GM23338 (cell line): Measurements from ENCODE around the gene FAM47E. TPM values are rescaled to one million over a fixed set of nuclear protein-coding genes. Genes with fewer than 3 reads are reported as not detected.

ENCODE experiments used
- ATAC-seq: fragments of 200-7000 bp; cut with Tn5 transposase; 3 replicates; pipeline ENCODE4 v1.9.1; 2020
- DNase-seq: peaks from one replicate; pipeline ENCODE4 v3.0.0-alpha.2; 2015; ENCODE audit warnings: low spot score
- H2AFZ ChIP-seq: fragments of 200-600 bp; sonication (generic); 2 replicates; pipeline ENCODE4 v1.8.0; 2016; ENCODE audit warnings: antibody characterized with exemption, mild to moderate bottlenecking, moderate library complexity
- H3F3A ChIP-seq: fragments of 200-600 bp; sonication (generic); replicated peaks from 2 replicates; pipeline ENCODE4 v1.8.0; 2017; ENCODE audit warnings: antibody characterized with exemption, mixed run types, low read depth
- H3K27ac ChIP-seq: fragments of 200-600 bp; sonication (generic); 2 replicates; pipeline ENCODE4 v1.6.1; 2016; ENCODE audit warnings: low read depth
- H3K27me3 ChIP-seq: fragments of 200-600 bp; sonication (generic); 2 replicates; pipeline ENCODE4 v1.8.0; 2016; ENCODE audit warnings: mild to moderate bottlenecking, mixed run types, moderate library complexity; ENCODE audit not compliant: insufficient read depth
- H3K36me3 ChIP-seq: fragments of 200-600 bp; sonication (generic); 2 replicates; pipeline ENCODE4 v1.8.0; 2016; ENCODE audit warnings: mild to moderate bottlenecking; ENCODE audit not compliant: insufficient read depth
- H3K4me1 ChIP-seq: fragments of 200-600 bp; sonication (generic); 2 replicates; pipeline ENCODE4 v1.8.0; 2016; ENCODE audit warnings: mild to moderate bottlenecking, moderate library complexity; ENCODE audit not compliant: insufficient read depth
- H3K4me2 ChIP-seq: fragments of 200-600 bp; sonication (generic); 2 replicates; pipeline ENCODE4 v1.7.1; 2017; ENCODE audit warnings: mixed run types
- H3K4me3 ChIP-seq: fragments of 200-600 bp; sonication (generic); 2 replicates; pipeline ENCODE4 v1.6.1; 2016; ENCODE audit warnings: mixed run types
- H3K79me2 ChIP-seq: fragments of 200-600 bp; sonication (generic); replicated peaks from 2 replicates; pipeline ENCODE4 v1.8.0; 2017; ENCODE audit warnings: mild to moderate bottlenecking; ENCODE audit not compliant: insufficient read depth
- H3K9me2 ChIP-seq: fragments of 200-600 bp; sonication (generic); 2 replicates; pipeline ENCODE4 v1.8.0; 2017; ENCODE audit not compliant: insufficient read depth
- H4K20me1 ChIP-seq: fragments of 200-600 bp; sonication (generic); replicated peaks from 2 replicates; pipeline ENCODE4 v1.8.0; 2017; ENCODE audit warnings: mild to moderate bottlenecking; ENCODE audit not compliant: insufficient read depth
- H3K27ac Mint-ChIP-seq: 2 replicates; pipeline ENCODE4 v1.8.0; 2020; ENCODE audit warnings: inconsistent platforms, mild to moderate bottlenecking, moderate library complexity, mixed read lengths
- H3K27me3 Mint-ChIP-seq: 3 replicates; pipeline ENCODE4 v1.8.0; 2022; ENCODE audit warnings: low read depth, mild to moderate bottlenecking, moderate library complexity, mixed read lengths, inconsistent platforms; ENCODE audit not compliant: insufficient read depth, poor library complexity
- H3K36me3 Mint-ChIP-seq: 3 replicates; pipeline ENCODE4 v1.8.0; 2021; ENCODE audit warnings: low read depth, mild to moderate bottlenecking, inconsistent platforms, moderate library complexity, mixed read lengths
- H3K4me1 Mint-ChIP-seq: 3 replicates; pipeline ENCODE4 v1.8.0; 2020; ENCODE audit warnings: mild to moderate bottlenecking, inconsistent platforms, mixed read lengths
- H3K4me3 Mint-ChIP-seq: 3 replicates; pipeline ENCODE4 v1.8.0; 2021; ENCODE audit warnings: moderate library complexity, mild to moderate bottlenecking, inconsistent platforms, mixed read lengths
- H3K9me3 Mint-ChIP-seq: 3 replicates; pipeline ENCODE4 v1.8.0; 2020; ENCODE audit warnings: moderate library complexity, mild to moderate bottlenecking, inconsistent platforms, mixed read lengths
- CREB1 ChIP-seq: fragments of 250-450 bp; sonication (Bioruptor Pico); IDR thresholded peaks from 2 replicates; pipeline ENCODE4 v1.5.0; 2020; ENCODE audit warnings: low read depth, mild to moderate bottlenecking, moderate library complexity
- EZH2 ChIP-seq: fragments of 200-600 bp; sonication (generic); IDR thresholded peaks from one replicate; pipeline ENCODE4 v1.8.0; 2017; ENCODE audit warnings: antibody characterized with exemption, mild to moderate bottlenecking, low read depth; ENCODE audit not compliant: unreplicated experiment
- EZH2phosphoT487 ChIP-seq: fragments of 200-600 bp; sonication (generic); IDR thresholded peaks from one replicate; pipeline ENCODE4 v1.8.1; 2018; ENCODE audit warnings: antibody characterized with exemption; ENCODE audit not compliant: unreplicated experiment
- JUNB ChIP-seq: IDR thresholded peaks from one replicate; pipeline ENCODE4 v1.6.1; 2016; ENCODE audit warnings: antibody characterized with exemption; ENCODE audit not compliant: unreplicated experiment
- NANOG ChIP-seq: IDR thresholded peaks from 2 replicates; pipeline ENCODE4 v1.6.1; 2016; ENCODE audit warnings: antibody characterized with exemption, borderline replicate concordance
- REST ChIP-seq: IDR thresholded peaks from one replicate; pipeline ENCODE4 v1.6.1; 2018; ENCODE audit warnings: antibody characterized with exemption; ENCODE audit not compliant: unreplicated experiment
- ZNF331 ChIP-seq: fragments of 250-450 bp; sonication (Bioruptor Pico); IDR thresholded peaks from 2 replicates; pipeline ENCODE4 v1.5.0; 2020; ENCODE audit warnings: low read depth, mild to moderate bottlenecking, moderate library complexity
- polyA plus RNA-seq: library from polyadenylated mRNA; unstranded; fragments of >200 nt; fragmentation: Nextera tagmentation; extraction: Ambion mirVana; gene quantifications from 2 replicates; pipeline ENCODE4 v1.2.1, GENCODE V29; 2016
- total RNA-seq: library from RNA; depleted of rRNA; stranded (reverse); fragments of >200 nt; shearing (Covaris generic); gene quantifications from 2 replicates; pipeline ENCODE4 v1.2.3, GENCODE V29; 2014; rRNA removed
- TF ChIP-seq, protein P1 (sequence below): fragments of 250-450 bp; sonication (Bioruptor Pico); IDR thresholded peaks from 2 replicates; pipeline ENCODE4 v1.5.0; 2020; ENCODE audit warnings: mild to moderate bottlenecking, moderate library complexity

Gene FAM47E
- total and polyA plus RNA-seq, 2 experiments from 2014 or later = 0.66 to 2.3 TPM

- H3K27ac Mint-ChIP-seq = no peak overlapping the region
- H3F3A ChIP-seq = no peaks in the 10 kb centered on the region
- H3K4me3 Mint-ChIP-seq = no peak overlapping the region
- no peaks in the 10 kb centered on the region for H3K4me1 ChIP-seq
- no peak overlapping the region for H3K4me2 ChIP-seq
- ATAC-seq = no peak
- H3K79me2 ChIP-seq = no peaks in the 10 kb centered on the region
- H3K27me3 Mint-ChIP-seq = no peaks in the 10 kb centered on the region
- H3K9me2 ChIP-seq = no peaks in the 10 kb centered on the region
- H3K36me3 Mint-ChIP-seq = peaks cover 9% of the 10 kb centered on the region; the same call in 2 of the 3 replicates
- H3K27ac ChIP-seq = no peak overlapping the region
- no peaks in the 10 kb centered on the region for H3K27me3 ChIP-seq
- TF ChIP-seq NANOG = no peak
- no peak for TF ChIP-seq CREB1 (CRISPR knock-in tag)
- no peak for TF ChIP-seq REST
- TF ChIP-seq, protein P1, sequence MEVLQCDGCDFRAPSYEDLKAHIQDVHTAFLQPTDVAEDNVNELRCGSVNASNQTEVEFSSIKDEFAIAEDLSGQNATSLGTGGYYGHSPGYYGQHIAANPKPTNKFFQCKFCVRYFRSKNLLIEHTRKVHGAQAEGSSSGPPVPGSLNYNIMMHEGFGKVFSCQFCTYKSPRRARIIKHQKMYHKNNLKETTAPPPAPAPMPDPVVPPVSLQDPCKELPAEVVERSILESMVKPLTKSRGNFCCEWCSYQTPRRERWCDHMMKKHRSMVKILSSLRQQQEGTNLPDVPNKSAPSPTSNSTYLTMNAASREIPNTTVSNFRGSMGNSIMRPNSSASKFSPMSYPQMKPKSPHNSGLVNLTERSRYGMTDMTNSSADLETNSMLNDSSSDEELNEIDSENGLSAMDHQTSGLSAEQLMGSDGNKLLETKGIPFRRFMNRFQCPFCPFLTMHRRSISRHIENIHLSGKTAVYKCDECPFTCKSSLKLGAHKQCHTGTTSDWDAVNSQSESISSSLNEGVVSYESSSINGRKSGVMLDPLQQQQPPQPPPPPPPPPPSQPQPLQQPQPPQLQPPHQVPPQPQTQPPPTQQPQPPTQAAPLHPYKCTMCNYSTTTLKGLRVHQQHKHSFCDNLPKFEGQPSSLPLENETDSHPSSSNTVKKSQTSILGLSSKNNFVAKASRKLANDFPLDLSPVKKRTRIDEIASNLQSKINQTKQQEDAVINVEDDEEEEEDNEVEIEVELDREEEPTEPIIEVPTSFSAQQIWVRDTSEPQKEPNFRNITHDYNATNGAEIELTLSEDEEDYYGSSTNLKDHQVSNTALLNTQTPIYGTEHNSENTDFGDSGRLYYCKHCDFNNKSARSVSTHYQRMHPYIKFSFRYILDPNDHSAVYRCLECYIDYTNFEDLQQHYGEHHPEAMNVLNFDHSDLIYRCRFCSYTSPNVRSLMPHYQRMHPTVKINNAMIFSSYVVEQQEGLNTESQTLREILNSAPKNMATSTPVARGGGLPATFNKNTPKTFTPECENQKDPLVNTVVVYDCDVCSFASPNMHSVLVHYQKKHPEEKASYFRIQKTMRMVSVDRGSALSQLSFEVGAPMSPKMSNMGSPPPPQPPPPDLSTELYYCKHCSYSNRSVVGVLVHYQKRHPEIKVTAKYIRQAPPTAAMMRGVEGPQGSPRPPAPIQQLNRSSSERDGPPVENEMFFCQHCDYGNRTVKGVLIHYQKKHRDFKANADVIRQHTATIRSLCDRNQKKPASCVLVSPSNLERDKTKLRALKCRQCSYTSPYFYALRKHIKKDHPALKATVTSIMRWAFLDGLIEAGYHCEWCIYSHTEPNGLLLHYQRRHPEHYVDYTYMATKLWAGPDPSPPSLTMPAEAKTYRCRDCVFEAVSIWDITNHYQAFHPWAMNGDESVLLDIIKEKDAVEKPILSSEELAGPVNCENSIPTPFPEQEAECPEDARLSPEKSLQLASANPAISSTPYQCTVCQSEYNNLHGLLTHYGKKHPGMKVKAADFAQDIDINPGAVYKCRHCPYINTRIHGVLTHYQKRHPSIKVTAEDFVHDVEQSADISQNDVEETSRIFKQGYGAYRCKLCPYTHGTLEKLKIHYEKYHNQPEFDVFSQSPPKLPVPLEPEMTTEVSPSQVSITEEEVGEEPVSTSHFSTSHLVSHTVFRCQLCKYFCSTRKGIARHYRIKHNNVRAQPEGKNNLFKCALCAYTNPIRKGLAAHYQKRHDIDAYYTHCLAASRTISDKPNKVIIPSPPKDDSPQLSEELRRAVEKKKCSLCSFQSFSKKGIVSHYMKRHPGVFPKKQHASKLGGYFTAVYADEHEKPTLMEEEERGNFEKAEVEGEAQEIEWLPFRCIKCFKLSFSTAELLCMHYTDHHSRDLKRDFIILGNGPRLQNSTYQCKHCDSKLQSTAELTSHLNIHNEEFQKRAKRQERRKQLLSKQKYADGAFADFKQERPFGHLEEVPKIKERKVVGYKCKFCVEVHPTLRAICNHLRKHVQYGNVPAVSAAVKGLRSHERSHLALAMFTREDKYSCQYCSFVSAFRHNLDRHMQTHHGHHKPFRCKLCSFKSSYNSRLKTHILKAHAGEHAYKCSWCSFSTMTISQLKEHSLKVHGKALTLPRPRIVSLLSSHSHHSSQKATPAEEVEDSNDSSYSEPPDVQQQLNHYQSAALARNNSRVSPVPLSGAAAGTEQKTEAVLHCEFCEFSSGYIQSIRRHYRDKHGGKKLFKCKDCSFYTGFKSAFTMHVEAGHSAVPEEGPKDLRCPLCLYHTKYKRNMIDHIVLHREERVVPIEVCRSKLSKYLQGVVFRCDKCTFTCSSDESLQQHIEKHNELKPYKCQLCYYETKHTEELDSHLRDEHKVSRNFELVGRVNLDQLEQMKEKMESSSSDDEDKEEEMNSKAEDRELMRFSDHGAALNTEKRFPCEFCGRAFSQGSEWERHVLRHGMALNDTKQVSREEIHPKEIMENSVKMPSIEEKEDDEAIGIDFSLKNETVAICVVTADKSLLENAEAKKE (CRISPR knock-in tag) = no peak
- TF ChIP-seq JUNB = no peak
- TF ChIP-seq EZH2phosphoT487 = no peak
- no peak for TF ChIP-seq ZNF331 (CRISPR knock-in tag)
- no peak for TF ChIP-seq EZH2
- H2AFZ ChIP-seq = no peak overlapping the region
- no peaks in the 10 kb centered on the region for H4K20me1 ChIP-seq
- no peak for DNase-seq
- H3K4me1 Mint-ChIP-seq = no peaks in the 10 kb centered on the region
- peaks cover 26% of the 10 kb centered on the region for H3K9me3 Mint-ChIP-seq
- H3K4me3 ChIP-seq = no peak overlapping the region
- H3K36me3 ChIP-seq = 0 out of 2 replicates have a peak, but pooled peaks cover 4% of the 10 kb centered on the region
These were observed 75.0 kb downstream of the FAM47E start for GRCh38 chr4:76326515-76326914.

Other genes with a start within 250 kb of the FAM47E start
- gene CXCL9, start 244.2 kb upstream of the FAM47E start, total RNA-seq = not detected in 2 replicates
- not detected in 2 replicates for gene CXCL9, start 244.2 kb upstream of the FAM47E start, polyA plus RNA-seq
- gene CXCL10, start 228.2 kb upstream of the FAM47E start, total RNA-seq = not detected in 2 replicates
- not detected in 2 replicates for gene CXCL10, start 228.2 kb upstream of the FAM47E start, polyA plus RNA-seq
- 0.23 and 1.9 TPM in 2 replicates for gene CXCL11, start 215.7 kb upstream of the FAM47E start, total RNA-seq
- gene CXCL11, start 215.7 kb upstream of the FAM47E start, polyA plus RNA-seq = 0.54 and 0.81 TPM in 2 replicates
- 0.87 and 1.2 TPM in 2 replicates for gene ART3, start 177.0 kb upstream of the FAM47E start, total RNA-seq
- gene ART3, start 177.0 kb upstream of the FAM47E start, polyA plus RNA-seq = 1.1 and 1.7 TPM in 2 replicates
- gene NUP54, start 103.3 kb upstream of the FAM47E start, total RNA-seq = 117 and 118 TPM in 2 replicates
- gene NUP54, start 103.3 kb upstream of the FAM47E start, polyA plus RNA-seq = 86.6 and 97.8 TPM in 2 replicates
- 40.8 and 41.0 TPM in 2 replicates for gene SCARB2, start 37.9 kb upstream of the FAM47E start, total RNA-seq
- gene SCARB2, start 37.9 kb upstream of the FAM47E start, polyA plus RNA-seq = 15.4 and 17.7 TPM in 2 replicates
- gene STBD1, start 55.0 kb downstream of the FAM47E start, total RNA-seq = 2.6 and 3.8 TPM in 2 replicates
- gene STBD1, start 55.0 kb downstream of the FAM47E start, polyA plus RNA-seq = 1.5 and 2.0 TPM in 2 replicates
- 0.21 TPM in 1 of 2 replicates, not detected in the other for gene CCDC158, start 169.4 kb downstream of the FAM47E start, total RNA-seq
- 0.27 and 0.40 TPM in 2 replicates for gene CCDC158, start 169.4 kb downstream of the FAM47E start, polyA plus RNA-seq
- gene SHROOM3, start 183.5 kb downstream of the FAM47E start, total RNA-seq = 59.7 and 73.5 TPM in 2 replicates
- gene SHROOM3, start 183.5 kb downstream of the FAM47E start, polyA plus RNA-seq = 10.8 and 11.3 TPM in 2 replicates